Measurements from ENCODE around the gene LSM3. TPM values are rescaled to one million over a fixed set of nuclear protein-coding genes. Genes with fewer than 3 reads are reported as not detected.

Gene LSM3
- total RNA-seq, 1 donor from 2014 or later, result 24.9 TPM

DNA sequence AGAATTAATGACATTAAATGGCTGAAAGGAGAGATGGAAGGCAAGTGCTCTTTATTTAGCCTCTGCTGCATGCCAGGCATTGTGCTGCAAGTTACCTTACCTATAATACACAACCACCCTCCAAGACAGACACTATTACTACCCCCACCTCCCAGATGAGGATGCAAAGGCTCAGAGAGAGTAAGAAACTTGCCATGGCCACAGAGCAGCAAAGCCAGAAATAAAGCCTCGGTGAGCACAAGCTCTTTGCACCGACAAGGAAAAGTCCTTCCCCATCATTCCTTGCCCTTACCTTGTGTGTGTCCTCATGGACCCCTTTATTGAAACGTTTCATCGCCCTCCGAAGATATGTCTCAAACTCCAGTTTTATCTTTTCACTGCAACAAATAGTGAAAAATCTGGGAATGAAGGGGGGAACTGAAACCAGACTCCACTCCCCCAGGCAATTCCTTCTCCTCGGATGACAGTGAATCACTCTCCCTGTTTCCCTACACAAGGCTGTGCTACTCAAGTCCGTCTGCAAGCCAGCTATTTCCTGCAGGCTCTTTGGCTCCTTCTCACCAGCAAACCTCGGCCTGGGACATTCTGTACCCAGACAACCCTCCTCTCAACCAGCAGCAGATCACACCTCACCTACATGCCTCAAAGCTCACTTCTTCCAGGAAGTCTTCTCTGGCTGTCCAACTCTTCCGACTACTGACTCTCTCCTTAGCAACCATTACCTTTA lies 11.6 kb upstream of the LSM3 start:
- no peak for DNase-seq (ENCODE audit: low read depth)
- TF ChIP-seq, protein P1, sequence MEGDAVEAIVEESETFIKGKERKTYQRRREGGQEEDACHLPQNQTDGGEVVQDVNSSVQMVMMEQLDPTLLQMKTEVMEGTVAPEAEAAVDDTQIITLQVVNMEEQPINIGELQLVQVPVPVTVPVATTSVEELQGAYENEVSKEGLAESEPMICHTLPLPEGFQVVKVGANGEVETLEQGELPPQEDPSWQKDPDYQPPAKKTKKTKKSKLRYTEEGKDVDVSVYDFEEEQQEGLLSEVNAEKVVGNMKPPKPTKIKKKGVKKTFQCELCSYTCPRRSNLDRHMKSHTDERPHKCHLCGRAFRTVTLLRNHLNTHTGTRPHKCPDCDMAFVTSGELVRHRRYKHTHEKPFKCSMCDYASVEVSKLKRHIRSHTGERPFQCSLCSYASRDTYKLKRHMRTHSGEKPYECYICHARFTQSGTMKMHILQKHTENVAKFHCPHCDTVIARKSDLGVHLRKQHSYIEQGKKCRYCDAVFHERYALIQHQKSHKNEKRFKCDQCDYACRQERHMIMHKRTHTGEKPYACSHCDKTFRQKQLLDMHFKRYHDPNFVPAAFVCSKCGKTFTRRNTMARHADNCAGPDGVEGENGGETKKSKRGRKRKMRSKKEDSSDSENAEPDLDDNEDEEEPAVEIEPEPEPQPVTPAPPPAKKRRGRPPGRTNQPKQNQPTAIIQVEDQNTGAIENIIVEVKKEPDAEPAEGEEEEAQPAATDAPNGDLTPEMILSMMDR (conservative IDR thresholded peaks at IDR 0.05; ENCODE audit: low read depth, low read length), result no peak
- H3K4me3 ChIP-seq (ENCODE audit: low read depth, low read length), result no peak overlapping the region

DNA sequence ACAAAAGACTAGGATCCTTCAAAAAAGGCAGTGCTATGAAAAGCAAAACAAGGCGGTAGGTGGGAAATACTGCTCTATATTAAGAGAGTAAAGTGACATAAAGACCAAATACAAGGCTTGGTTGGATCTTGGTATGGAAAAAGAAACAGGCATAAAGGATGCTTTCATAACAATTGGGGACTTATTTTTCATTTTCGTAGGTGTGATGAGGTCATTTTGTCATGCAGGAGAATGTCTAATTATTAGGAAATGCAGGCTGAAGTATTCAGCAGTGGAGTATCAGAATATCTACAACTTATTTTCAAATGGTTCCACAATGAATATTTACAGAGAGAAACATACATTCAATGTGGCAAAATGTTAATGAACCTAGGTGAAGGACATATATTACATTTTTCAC lies 9.2 kb upstream of the LSM3 start:
- TF ChIP-seq, protein P1 (conservative IDR thresholded peaks at IDR 0.05; ENCODE audit: low read depth, low read length), result no peak
- DNase-seq (ENCODE audit: low read depth), result no peak
- no peak overlapping the region for H3K4me3 ChIP-seq (ENCODE audit: low read depth, low read length)

DNA sequence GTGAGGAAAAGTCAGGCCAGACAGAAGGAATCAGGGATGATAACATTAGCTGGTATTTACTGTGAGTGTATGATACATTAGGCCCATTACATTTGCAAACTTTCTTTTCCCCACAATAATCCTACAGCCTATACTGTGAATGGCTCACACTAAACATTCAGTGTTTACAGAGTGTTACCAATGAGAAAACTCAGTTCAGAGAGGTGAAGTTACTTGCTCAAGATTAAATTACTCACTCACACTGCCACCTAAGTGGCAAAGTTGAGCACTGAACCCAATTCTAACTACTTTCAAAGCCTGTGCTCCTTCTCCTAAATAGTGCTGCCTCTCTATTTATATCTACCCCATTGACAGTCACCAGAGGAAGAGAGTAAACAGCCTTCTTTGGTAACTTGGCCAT lies 8.7 kb upstream of the LSM3 start:
- TF ChIP-seq, protein P1 (conservative IDR thresholded peaks at IDR 0.05; ENCODE audit: low read depth, low read length), result no peak
- no peak for DNase-seq (ENCODE audit: low read depth)
- no peak overlapping the region for H3K4me3 ChIP-seq (ENCODE audit: low read depth, low read length)

DNA sequence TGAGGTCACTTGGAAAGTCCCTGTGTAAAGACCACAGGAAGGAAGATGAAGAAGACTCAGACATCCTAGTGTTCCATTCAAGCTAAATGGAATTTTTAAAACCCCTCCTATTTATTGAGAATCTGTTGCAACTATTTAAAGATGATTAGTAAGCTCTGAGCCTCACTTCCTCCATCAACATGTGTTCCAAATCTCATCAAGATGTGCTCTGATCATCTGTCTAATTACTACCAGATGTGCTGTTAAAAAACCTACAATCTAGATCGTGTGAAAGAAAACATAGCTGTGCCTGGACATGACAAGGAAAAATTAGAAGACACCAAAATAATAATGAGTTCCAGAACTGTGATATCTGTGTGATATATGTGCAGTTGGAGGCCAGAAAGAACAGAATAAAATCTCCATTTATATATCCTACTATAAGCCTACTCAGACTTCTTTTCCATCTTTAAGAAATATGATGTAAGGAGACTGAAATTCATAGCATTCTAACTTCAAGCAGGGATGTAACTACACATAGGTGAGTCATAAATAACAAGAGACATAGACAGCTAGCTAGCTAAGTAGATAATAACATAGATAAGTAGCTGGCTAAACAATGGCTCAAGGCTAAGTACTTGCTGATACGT lies 8.0 kb upstream of the LSM3 start:
- TF ChIP-seq, protein P1 (conservative IDR thresholded peaks at IDR 0.05; ENCODE audit: low read depth, low read length), result no peak
- no peak overlapping the region for H3K4me3 ChIP-seq (ENCODE audit: low read depth, low read length)
- DNase-seq (ENCODE audit: low read depth), result no peak

DNA sequence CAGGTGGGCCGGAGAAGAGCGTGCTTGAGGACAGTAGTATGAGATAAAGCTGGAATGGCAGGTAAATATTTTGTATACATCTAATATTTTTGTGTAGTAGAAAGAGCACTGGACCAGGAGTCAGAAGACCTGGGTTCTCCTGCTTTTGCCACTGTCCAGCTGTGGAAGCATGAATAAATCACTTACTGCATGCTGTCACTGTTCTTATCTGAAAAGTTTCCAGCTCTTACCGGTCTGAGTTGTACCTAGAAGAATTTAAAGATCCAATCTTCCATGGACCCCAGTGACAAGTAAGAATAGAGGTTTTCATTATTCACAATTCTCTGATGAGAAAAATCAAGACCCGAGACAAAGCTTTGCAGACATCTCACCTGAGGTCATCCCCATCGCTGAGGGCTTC lies 6.1 kb upstream of the LSM3 start:
- H3K4me3 ChIP-seq (ENCODE audit: low read depth, low read length), result no peak overlapping the region
- DNase-seq (ENCODE audit: low read depth), result no peak
- TF ChIP-seq, protein P1 (conservative IDR thresholded peaks at IDR 0.05; ENCODE audit: low read depth, low read length), result no peak

DNA sequence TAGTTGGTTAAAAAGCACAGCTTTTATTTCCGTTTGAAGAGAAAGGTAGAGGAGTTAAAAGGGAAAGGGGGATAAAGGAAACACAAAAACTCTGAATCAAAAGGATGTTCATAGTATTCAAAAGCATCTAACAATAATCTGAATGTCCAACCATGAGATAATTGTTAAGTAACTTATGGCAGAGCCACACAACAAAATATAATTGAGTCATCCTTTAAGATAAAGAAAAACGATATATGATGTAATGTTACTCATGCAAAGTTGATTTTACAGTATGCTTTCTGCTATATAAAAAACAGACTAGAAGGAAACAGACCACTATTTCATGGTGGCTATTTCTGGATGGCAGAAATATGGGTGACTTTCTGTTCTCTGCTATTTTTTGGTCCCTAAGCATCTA lies 4.1 kb upstream of the LSM3 start:
- no peak for DNase-seq (ENCODE audit: low read depth)
- H3K4me3 ChIP-seq (ENCODE audit: low read depth, low read length), result no peak overlapping the region
- TF ChIP-seq, protein P1 (conservative IDR thresholded peaks at IDR 0.05; ENCODE audit: low read depth, low read length), result no peak

All from epithelial cell of proximal tubule (primary cell).